GM06990 (cell line): ENCODE results near the gene CREB3L1.

Source experiments
- DNase-seq: peaks from one replicate; pipeline ENCODE4 v3.0.0-alpha.2; 2011; ENCODE audit not compliant: insufficient read length; ENCODE audit errors: extremely low read depth
- H3K27me3 ChIP-seq: replicated peaks from 2 replicates; pipeline ENCODE4 v1.6.0; 2011; ENCODE audit warnings: low read length; ENCODE audit not compliant: control insufficient read depth, insufficient read depth
- H3K36me3 ChIP-seq: 2 replicates; pipeline ENCODE4 v1.5.1; 2011; ENCODE audit warnings: low read length; ENCODE audit not compliant: control insufficient read depth, insufficient read depth
- H3K4me3 ChIP-seq: replicated peaks from 2 replicates; pipeline ENCODE4 v1.5.1; 2011; ENCODE audit warnings: low read depth, mild to moderate bottlenecking, control low read depth, low read length
- TF ChIP-seq, protein P1 (sequence below): IDR thresholded peaks from 2 replicates; pipeline ENCODE4 v1.5.1; 2011; ENCODE audit warnings: low read length, control low read depth, mild to moderate bottlenecking, inconsistent platforms; ENCODE audit not compliant: insufficient read depth, poor library complexity, severe bottlenecking

CREB3L1 gene

DNA sequence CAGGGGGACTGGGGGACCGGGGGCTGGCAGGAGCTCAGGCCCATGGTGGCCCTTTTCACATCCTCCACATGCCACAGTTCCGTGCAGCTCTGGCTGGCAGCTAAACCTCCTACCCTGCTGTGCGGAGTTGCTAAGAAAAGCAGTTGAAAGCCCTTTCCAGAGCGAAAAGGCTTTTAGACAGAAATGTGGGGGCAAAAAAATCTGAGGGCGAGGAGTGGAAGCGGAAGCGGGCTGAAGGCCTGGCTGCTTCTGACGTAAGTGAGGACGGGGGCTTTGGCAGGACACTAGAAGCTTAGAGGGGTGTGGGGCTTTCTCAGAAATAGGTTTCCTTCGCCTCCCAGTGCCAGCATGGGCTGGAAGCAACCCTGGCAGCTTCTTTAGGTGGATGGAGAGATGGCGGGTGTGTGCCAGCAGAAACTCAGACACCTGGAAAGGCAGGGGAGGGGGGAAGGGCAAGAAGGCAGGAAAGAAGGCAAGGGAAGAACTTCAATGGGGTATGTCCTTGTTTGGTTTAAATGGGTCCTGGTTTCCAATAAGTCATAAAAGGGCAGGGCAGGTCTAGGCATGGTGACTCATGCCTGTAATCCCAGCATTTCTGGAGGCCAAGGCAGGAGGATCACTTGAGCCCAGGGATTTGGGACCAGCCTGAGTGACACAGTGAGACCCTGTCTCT is 58.6 kb downstream of the CREB3L1 start:
- H3K4me3 ChIP-seq, result no peak overlapping the region
- H3K27me3 ChIP-seq, result peaks cover 6% of the 10 kb centered on the region
- no peak for DNase-seq
- H3K36me3 ChIP-seq, result no peaks in the 10 kb centered on the region
- TF ChIP-seq, protein P1, sequence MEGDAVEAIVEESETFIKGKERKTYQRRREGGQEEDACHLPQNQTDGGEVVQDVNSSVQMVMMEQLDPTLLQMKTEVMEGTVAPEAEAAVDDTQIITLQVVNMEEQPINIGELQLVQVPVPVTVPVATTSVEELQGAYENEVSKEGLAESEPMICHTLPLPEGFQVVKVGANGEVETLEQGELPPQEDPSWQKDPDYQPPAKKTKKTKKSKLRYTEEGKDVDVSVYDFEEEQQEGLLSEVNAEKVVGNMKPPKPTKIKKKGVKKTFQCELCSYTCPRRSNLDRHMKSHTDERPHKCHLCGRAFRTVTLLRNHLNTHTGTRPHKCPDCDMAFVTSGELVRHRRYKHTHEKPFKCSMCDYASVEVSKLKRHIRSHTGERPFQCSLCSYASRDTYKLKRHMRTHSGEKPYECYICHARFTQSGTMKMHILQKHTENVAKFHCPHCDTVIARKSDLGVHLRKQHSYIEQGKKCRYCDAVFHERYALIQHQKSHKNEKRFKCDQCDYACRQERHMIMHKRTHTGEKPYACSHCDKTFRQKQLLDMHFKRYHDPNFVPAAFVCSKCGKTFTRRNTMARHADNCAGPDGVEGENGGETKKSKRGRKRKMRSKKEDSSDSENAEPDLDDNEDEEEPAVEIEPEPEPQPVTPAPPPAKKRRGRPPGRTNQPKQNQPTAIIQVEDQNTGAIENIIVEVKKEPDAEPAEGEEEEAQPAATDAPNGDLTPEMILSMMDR, result no peak

DNA sequence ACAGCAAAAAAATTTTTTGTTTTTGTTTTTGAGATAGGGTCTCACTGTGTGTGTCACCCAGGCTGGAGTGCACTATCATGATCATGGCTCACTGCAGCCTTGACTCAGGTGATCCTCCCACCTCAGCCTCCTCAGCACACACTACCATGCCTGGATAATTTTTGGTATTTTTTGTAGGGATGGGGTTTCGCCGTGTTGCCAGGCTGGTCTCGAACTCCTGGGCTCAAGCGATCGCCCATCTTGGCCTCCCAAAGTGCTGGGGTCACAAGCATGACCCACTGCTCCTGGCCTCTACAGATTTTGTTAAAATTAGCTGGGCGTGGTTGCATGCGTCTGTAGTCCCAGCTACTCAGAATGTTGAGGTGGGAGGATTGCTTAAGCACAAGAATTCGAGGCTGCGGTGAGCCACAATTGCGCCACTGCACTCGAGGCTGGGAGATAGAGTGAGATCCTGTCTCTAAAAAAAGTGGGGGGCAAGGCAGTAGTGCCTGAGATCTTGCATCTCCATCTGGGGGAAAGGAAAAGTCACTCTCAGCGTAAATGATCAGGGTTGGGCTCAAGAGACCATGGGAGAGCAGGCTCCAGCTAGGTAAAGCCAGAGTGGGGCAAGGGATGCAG is 59.2 kb downstream of the CREB3L1 start:
- no peaks in the 10 kb centered on the region for H3K36me3 ChIP-seq
- TF ChIP-seq, protein P1, result no peak
- peaks cover 4% of the 10 kb centered on the region for H3K27me3 ChIP-seq
- no peak for DNase-seq
- no peak overlapping the region for H3K4me3 ChIP-seq

DNA sequence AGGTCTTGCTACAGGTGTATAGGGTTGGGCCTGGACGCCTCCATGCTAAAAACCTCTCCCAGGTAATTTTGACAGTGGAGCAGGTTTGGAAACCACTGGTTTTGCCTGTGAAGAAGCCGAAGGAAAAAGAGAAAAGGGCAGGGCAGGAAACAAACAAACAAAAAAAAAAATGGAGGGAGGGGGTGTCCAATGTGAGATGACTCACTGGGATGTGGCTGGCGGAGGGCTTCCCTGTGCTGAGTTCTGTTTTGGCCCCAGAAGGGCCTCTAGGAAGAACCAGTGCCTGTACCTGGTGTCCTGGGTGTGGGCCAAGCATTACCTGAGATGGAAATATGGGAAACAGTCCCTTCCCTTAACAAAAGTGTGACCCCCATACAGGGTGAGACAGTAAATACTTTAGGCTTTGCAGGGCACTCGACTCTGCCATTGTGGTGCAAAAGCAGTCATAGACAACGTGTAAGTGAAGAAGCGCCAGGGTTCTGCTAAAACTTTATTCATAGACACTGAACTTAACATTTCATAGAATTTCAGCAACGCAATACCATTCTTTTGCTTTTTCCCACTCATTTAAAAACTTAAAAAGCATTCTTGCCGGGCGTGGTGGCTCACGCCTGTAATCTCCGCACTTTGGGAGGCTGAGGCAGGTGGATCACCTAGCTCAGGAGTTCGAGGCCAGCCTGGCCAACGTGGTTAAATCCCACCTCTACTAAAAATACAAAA is 60.3 kb downstream of the CREB3L1 start:
- Histone ChIP-seq H3K4me3 (no peak overlapping the region), H3K27me3 (peaks cover 4% of the 10 kb centered on the region), H3K36me3 (no peaks in the 10 kb centered on the region)
- DNase-seq, result no peak
- TF ChIP-seq, protein P1, result no peak

DNA sequence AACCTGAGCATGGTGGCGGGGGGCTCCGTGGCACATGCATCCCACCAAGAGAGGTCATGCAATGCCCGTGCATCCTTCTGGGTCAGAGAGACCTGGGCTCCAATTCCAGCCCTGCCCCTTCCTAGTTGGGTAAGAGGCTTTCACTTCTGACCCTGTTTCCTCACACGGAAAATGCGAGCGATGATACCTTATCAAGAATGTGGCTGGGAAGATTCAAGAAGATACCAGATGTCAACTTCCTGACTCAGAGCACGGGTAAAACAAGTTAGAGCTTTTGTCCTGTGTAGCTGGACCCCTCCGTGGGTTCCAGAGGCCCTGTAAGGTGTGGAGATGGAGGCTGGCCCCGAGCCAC is 61.1 kb downstream of the CREB3L1 start:
- Histone ChIP-seq H3K4me3 (no peak overlapping the region), H3K27me3 (peaks cover 3% of the 10 kb centered on the region), H3K36me3 (no peaks in the 10 kb centered on the region)
- no peak for DNase-seq
- TF ChIP-seq, protein P1, result no peak

DNA sequence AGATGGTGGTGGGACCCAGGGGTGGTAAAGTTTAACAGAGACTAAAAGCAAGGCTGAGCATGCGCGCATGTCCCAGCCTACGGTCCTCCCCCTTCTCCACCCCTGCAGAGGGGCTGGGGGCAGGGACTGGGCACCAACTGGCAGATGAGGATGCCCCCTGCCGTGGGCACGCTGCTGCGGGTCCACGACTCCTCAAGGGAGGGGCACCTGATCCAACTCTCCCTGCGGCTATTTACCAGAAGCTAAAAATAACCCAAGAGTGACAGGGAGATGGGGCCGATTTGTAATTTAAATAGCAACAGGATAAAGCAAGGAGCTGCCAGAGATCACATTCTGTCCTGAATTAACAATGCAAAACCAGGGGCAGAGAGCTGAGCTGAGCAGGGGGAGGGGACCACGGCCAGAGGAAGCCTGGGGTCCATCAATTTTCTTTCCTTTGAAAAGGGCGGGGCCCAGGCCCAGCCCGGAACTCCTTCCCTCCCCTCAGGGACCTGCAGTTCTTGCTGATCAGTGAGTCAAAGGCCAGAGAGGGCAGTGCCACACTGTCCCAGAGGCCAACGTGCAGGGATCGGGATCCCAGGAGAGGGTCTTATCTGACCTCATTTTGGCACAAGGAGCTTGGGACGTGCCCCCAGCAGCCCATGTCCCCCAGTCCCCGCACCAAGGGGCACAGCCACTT is 61.7 kb downstream of the CREB3L1 start:
- peaks cover under 1% of the 10 kb centered on the region for H3K27me3 ChIP-seq
- H3K36me3 ChIP-seq, result no peaks in the 10 kb centered on the region
- no peak overlapping the region for H3K4me3 ChIP-seq
- no peak for DNase-seq
- TF ChIP-seq, protein P1, result no peak
